Neural cell (in vitro differentiated cells): ENCODE data around the gene COLEC12.

ENCODE experiments used
- CTCF ChIP-seq: fragments of 450-650 bp; IDR thresholded peaks from 2 replicates; pipeline ENCODE4 v1.5.1; 2014; ENCODE audit warnings: antibody characterized with exemption, mild to moderate bottlenecking, moderate library complexity; ENCODE audit not compliant: poor library complexity, severe bottlenecking
- EP300 ChIP-seq: fragments of 450-650 bp; conservative IDR thresholded peaks from 2 replicates; pipeline ENCODE4 v1.6.1; 2014; ENCODE audit warnings: antibody characterized with exemption, mild to moderate bottlenecking, moderate library complexity; ENCODE audit not compliant: poor library complexity, severe bottlenecking
- RAD21 ChIP-seq: fragments of 450-650 bp; conservative IDR thresholded peaks from 2 replicates; pipeline ENCODE4 v1.6.1; 2014; ENCODE audit warnings: antibody characterized with exemption, mild to moderate bottlenecking, moderate library complexity
- REST ChIP-seq: IDR thresholded peaks from 2 replicates; pipeline ENCODE4 v1.6.1; 2012; ENCODE audit warnings: borderline replicate concordance
- SMC3 ChIP-seq: fragments of 450-650 bp; conservative IDR thresholded peaks from 2 replicates; pipeline ENCODE4 v1.6.1; 2014; ENCODE audit warnings: antibody characterized with exemption, mild to moderate bottlenecking, moderate library complexity; ENCODE audit not compliant: poor library complexity
- TAF1 ChIP-seq: IDR thresholded peaks from 2 replicates; pipeline ENCODE4 v1.6.1; 2012; ENCODE audit warnings: low read depth

GRCh38 chr18:513826-514530 lies 13.5 kb upstream of the COLEC12 start:
- TF ChIP-seq CTCF (no peak), EP300 (no peak), SMC3 (no peak), TAF1 (no peak), RAD21 (no peak), REST (no peak)
